ENCODE results near the gene CACHD1.

CACHD1 gene

DNA sequence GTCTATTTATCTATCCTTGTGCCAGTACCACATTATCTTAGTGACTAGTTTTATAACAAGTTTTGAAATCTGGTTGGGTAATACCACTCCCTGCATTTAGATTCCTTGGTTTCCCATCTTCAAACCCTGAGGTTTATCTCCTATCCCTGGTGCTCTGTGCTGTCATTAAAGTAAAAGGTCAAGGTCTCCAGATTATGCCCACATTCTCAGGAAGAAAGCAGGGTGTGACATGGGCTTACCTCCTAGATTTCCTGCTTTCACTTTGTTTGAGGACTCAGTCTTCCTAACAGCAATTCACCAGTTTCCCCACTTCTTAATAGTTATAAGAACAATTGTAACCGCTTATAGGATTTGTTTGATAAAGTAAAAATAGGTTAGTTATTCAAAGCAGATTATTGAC is 86.0 kb downstream of the CACHD1 start:
- Histone ChIP-seq H3K4me2 (ENCODE audit: low read length, poor library complexity, severe bottlenecking) (no peak overlapping the region), H2BK12ac (ENCODE audit: low read length in 2 of 2) (no peak overlapping the region), H2AK5ac (ENCODE audit: low read length, severe bottlenecking) (no peak overlapping the region), H3K4me1 (ENCODE audit: control insufficient read depth, insufficient read depth, low read depth, low read length) (no peaks in the 10 kb centered on the region), H3K27me3 (ENCODE audit: control insufficient read depth in 1 of 2, insufficient read depth in 1 of 2, low read length in 2 of 2) (no peaks in the 10 kb centered on the region), H3K9me3 (ENCODE audit: control insufficient read depth, low read length) (no peaks in the 10 kb centered on the region), H2BK15ac (ENCODE audit: low read depth, poor library complexity, severe bottlenecking) (no peak overlapping the region), H3K4me3 (ENCODE audit: insufficient read depth in 1 of 2, low read depth in 1 of 2, low read length in 2 of 2) (no peak overlapping the region), H3K18ac (ENCODE audit: low read depth in 1 of 2, low read length in 2 of 2) (no peak overlapping the region), H3K36me3 (ENCODE audit: control insufficient read depth in 1 of 2, insufficient read depth in 2 of 2, low read depth in 1 of 2, low read length in 2 of 2) (peaks cover 0 to 7% of the 10 kb centered on the region in 2 experiments), H3K27ac (ENCODE audit: low read length, poor library complexity, severe bottlenecking) (no peak overlapping the region), H2AFZ (ENCODE audit: low read depth, low read length) (no peak overlapping the region), H3K4ac (ENCODE audit: low read depth in 1 of 2, low read length in 2 of 2) (no peak overlapping the region), H3K23ac (ENCODE audit: low read length in 2 of 2) (no peak overlapping the region), H4K91ac (ENCODE audit: low read length) (no peak overlapping the region), H2BK5ac (ENCODE audit: low read depth, low read length, poor library complexity, severe bottlenecking) (no peak overlapping the region), H3K79me1 (replicated peaks; ENCODE audit: low read length, poor library complexity, severe bottlenecking) (no peaks in the 10 kb centered on the region), H3K14ac (ENCODE audit: low read length in 2 of 2) (no peak overlapping the region), H3K9ac (ENCODE audit: low read length) (no peak overlapping the region), H2BK120ac (ENCODE audit: low read depth, low read length) (no peak overlapping the region), H4K8ac (ENCODE audit: low read length) (no peak overlapping the region)
- 100% methylated on average over 1 of the region's 1 CpG for WGBS
- no peak for DNase-seq

- H2BK15ac ChIP-seq (ENCODE audit: low read depth, poor library complexity, severe bottlenecking) = no peak overlapping the region
- H3K36me3 ChIP-seq (ENCODE audit: control insufficient read depth in 1 of 2, insufficient read depth in 2 of 2, low read depth in 1 of 2, low read length in 2 of 2) = peaks cover 0 to 7% of the 10 kb centered on the region in 2 experiments
- no peak overlapping the region for H3K4ac ChIP-seq (ENCODE audit: low read depth in 1 of 2, low read length in 2 of 2)
- H3K18ac ChIP-seq (ENCODE audit: low read depth in 1 of 2, low read length in 2 of 2) = no peak overlapping the region
- no peak overlapping the region for H3K4me3 ChIP-seq (ENCODE audit: insufficient read depth in 1 of 2, low read depth in 1 of 2, low read length in 2 of 2)
- no peak overlapping the region for H3K4me2 ChIP-seq (ENCODE audit: low read length, poor library complexity, severe bottlenecking)
- no peak overlapping the region for H3K23ac ChIP-seq (ENCODE audit: low read length in 2 of 2)
- H3K27me3 ChIP-seq (ENCODE audit: control insufficient read depth in 1 of 2, insufficient read depth in 1 of 2, low read length in 2 of 2) = no peaks in the 10 kb centered on the region
- H4K8ac ChIP-seq (ENCODE audit: low read length) = no peak overlapping the region
- no peak overlapping the region for H4K91ac ChIP-seq (ENCODE audit: low read length)
- H3K9ac ChIP-seq (ENCODE audit: low read length) = no peak overlapping the region
- no peak for DNase-seq
- peaks cover 4% of the 10 kb centered on the region for H3K79me1 ChIP-seq (replicated peaks; ENCODE audit: low read length, poor library complexity, severe bottlenecking)
- H2AFZ ChIP-seq (ENCODE audit: low read depth, low read length) = no peak overlapping the region
- peaks cover 13% of the 10 kb centered on the region for H3K9me3 ChIP-seq (ENCODE audit: control insufficient read depth, low read length)
- WGBS = 94% methylated on average over 2 of the region's 2 CpGs
- no peak overlapping the region for H2BK12ac ChIP-seq (ENCODE audit: low read length in 2 of 2)
- H2AK5ac ChIP-seq (ENCODE audit: low read length, severe bottlenecking) = no peak overlapping the region
- H2BK120ac ChIP-seq (ENCODE audit: low read depth, low read length) = no peak overlapping the region
- no peak overlapping the region for H2BK5ac ChIP-seq (ENCODE audit: low read depth, low read length, poor library complexity, severe bottlenecking)
- H3K4me1 ChIP-seq (ENCODE audit: control insufficient read depth, insufficient read depth, low read depth, low read length) = no peaks in the 10 kb centered on the region
- no peak overlapping the region for H3K14ac ChIP-seq (ENCODE audit: low read length in 2 of 2)
- no peak overlapping the region for H3K27ac ChIP-seq (ENCODE audit: low read length, poor library complexity, severe bottlenecking)
Measured at GRCh38 chr1:64561993-64562392, 92.1 kb downstream of the CACHD1 start.

- 93% methylated on average over 5 of the region's 5 CpGs for WGBS
- no peak overlapping the region for H3K23ac ChIP-seq (ENCODE audit: low read length in 2 of 2)
- no peak overlapping the region for H2BK5ac ChIP-seq (ENCODE audit: low read depth, low read length, poor library complexity, severe bottlenecking)
- H3K27me3 ChIP-seq (ENCODE audit: control insufficient read depth in 1 of 2, insufficient read depth in 1 of 2, low read length in 2 of 2) = no peaks in the 10 kb centered on the region
- H2BK120ac ChIP-seq (ENCODE audit: low read depth, low read length) = no peak overlapping the region
- no peak overlapping the region for H4K91ac ChIP-seq (ENCODE audit: low read length)
- H3K4ac ChIP-seq (ENCODE audit: low read depth in 1 of 2, low read length in 2 of 2) = no peak overlapping the region
- no peak overlapping the region for H3K18ac ChIP-seq (ENCODE audit: low read depth in 1 of 2, low read length in 2 of 2)
- no peak overlapping the region for H2BK12ac ChIP-seq (ENCODE audit: low read length in 2 of 2)
- no peak for DNase-seq
- H3K9ac ChIP-seq (ENCODE audit: low read length) = no peak overlapping the region
- no peak overlapping the region for H3K4me2 ChIP-seq (ENCODE audit: low read length, poor library complexity, severe bottlenecking)
- no peaks in the 10 kb centered on the region for H3K4me1 ChIP-seq (ENCODE audit: control insufficient read depth, insufficient read depth, low read depth, low read length)
- H2AK5ac ChIP-seq (ENCODE audit: low read length, severe bottlenecking) = no peak overlapping the region
- no peak overlapping the region for H3K4me3 ChIP-seq (ENCODE audit: insufficient read depth in 1 of 2, low read depth in 1 of 2, low read length in 2 of 2)
- peaks cover 4% of the 10 kb centered on the region for H3K79me1 ChIP-seq (replicated peaks; ENCODE audit: low read length, poor library complexity, severe bottlenecking)
- H4K8ac ChIP-seq (ENCODE audit: low read length) = no peak overlapping the region
- H3K14ac ChIP-seq (ENCODE audit: low read length in 2 of 2) = no peak overlapping the region
- no peak overlapping the region for H2BK15ac ChIP-seq (ENCODE audit: low read depth, poor library complexity, severe bottlenecking)
- H3K36me3 ChIP-seq (ENCODE audit: control insufficient read depth in 1 of 2, insufficient read depth in 2 of 2, low read depth in 1 of 2, low read length in 2 of 2) = no peaks in the 10 kb centered on the region
- H3K9me3 ChIP-seq (ENCODE audit: control insufficient read depth, low read length) = peaks cover 13% of the 10 kb centered on the region
- no peak overlapping the region for H3K27ac ChIP-seq (ENCODE audit: low read length, poor library complexity, severe bottlenecking)
- H2AFZ ChIP-seq (ENCODE audit: low read depth, low read length) = no peak overlapping the region
Measured at GRCh38 chr1:64563958-64564565, 94.1 kb downstream of the CACHD1 start.

- H2BK120ac ChIP-seq (ENCODE audit: low read depth, low read length) = no peak overlapping the region
- DNase-seq = no peak
- no peak overlapping the region for H2BK5ac ChIP-seq (ENCODE audit: low read depth, low read length, poor library complexity, severe bottlenecking)
- H3K4me2 ChIP-seq (ENCODE audit: low read length, poor library complexity, severe bottlenecking) = no peak overlapping the region
- peaks cover 4% of the 10 kb centered on the region for H3K79me1 ChIP-seq (replicated peaks; ENCODE audit: low read length, poor library complexity, severe bottlenecking)
- no peak overlapping the region for H4K91ac ChIP-seq (ENCODE audit: low read length)
- H3K23ac ChIP-seq (ENCODE audit: low read length in 2 of 2) = no peak overlapping the region
- 83% methylated on average over 1 of the region's 3 CpGs for WGBS
- no peak overlapping the region for H2BK15ac ChIP-seq (ENCODE audit: low read depth, poor library complexity, severe bottlenecking)
- H4K8ac ChIP-seq (ENCODE audit: low read length) = no peak overlapping the region
- no peaks in the 10 kb centered on the region for H3K27me3 ChIP-seq (ENCODE audit: control insufficient read depth in 1 of 2, insufficient read depth in 1 of 2, low read length in 2 of 2)
- H3K18ac ChIP-seq (ENCODE audit: low read depth in 1 of 2, low read length in 2 of 2) = no peak overlapping the region
- H3K27ac ChIP-seq (ENCODE audit: low read length, poor library complexity, severe bottlenecking) = no peak overlapping the region
- H2AFZ ChIP-seq (ENCODE audit: low read depth, low read length) = no peak overlapping the region
- H3K36me3 ChIP-seq (ENCODE audit: control insufficient read depth in 1 of 2, insufficient read depth in 2 of 2, low read depth in 1 of 2, low read length in 2 of 2) = no peaks in the 10 kb centered on the region
- peaks cover 2% of the 10 kb centered on the region for H3K4me1 ChIP-seq (ENCODE audit: control insufficient read depth, insufficient read depth, low read depth, low read length)
- H2BK12ac ChIP-seq (ENCODE audit: low read length in 2 of 2) = no peak overlapping the region
- no peak overlapping the region for H2AK5ac ChIP-seq (ENCODE audit: low read length, severe bottlenecking)
- peaks cover 13% of the 10 kb centered on the region for H3K9me3 ChIP-seq (ENCODE audit: control insufficient read depth, low read length)
- no peak overlapping the region for H3K9ac ChIP-seq (ENCODE audit: low read length)
- no peak overlapping the region for H3K14ac ChIP-seq (ENCODE audit: low read length in 2 of 2)
- no peak overlapping the region for H3K4me3 ChIP-seq (ENCODE audit: insufficient read depth in 1 of 2, low read depth in 1 of 2, low read length in 2 of 2)
- H3K4ac ChIP-seq (ENCODE audit: low read depth in 1 of 2, low read length in 2 of 2) = no peak overlapping the region
Measured at GRCh38 chr1:64564891-64565290, 95.0 kb downstream of the CACHD1 start.
